OCI-LY7 (cell line): ENCODE results near the gene FBXO40.

Source experiments
- CTCF ChIP-seq: fragments of 200-600 bp; sonication (generic); conservative IDR thresholded peaks from 2 replicates; pipeline ENCODE4 v1.5.1; 2014; ENCODE audit warnings: mild to moderate bottlenecking, antibody characterized with exemption, low read length, moderate library complexity, mixed read lengths
- EZH2phosphoT487 ChIP-seq: fragments of 200-600 bp; sonication (generic); IDR thresholded peaks from 2 replicates; pipeline ENCODE4 v1.6.1; 2018; ENCODE audit warnings: low read depth, borderline replicate concordance, mild to moderate bottlenecking, mixed run types, antibody characterized with exemption, low read length, moderate library complexity, mixed read lengths

GRCh38 chr3:121624147-121624899 is 31.1 kb downstream of the FBXO40 start:
- TF ChIP-seq CTCF (no peak), EZH2phosphoT487 (no peak)
